ENCODE data around the gene SCN2B. TPM values are rescaled to one million over a fixed set of nuclear protein-coding genes. Genes with fewer than 3 reads are reported as not detected.

Gene SCN2B
- total RNA-seq, 4 donors from 2014 or later = 0.37 to 9.3 TPM; not detected in 2

GRCh38 chr11:118163494-118163893 is 12.9 kb downstream of the SCN2B start:
- DNase-seq = no peak
- intact Hi-C loops (cut with DNase I; ENCODE audit: low total_unique reads) = no loop called here
- no peaks in the 10 kb centered on the region for H3K27me3 ChIP-seq
- no peaks in the 10 kb centered on the region for H3K4me1 ChIP-seq
- H3K27ac ChIP-seq = no peak overlapping the region
- no peak overlapping the region for H3K4me3 ChIP-seq
- no peaks in the 10 kb centered on the region for H3K9me3 ChIP-seq
- H3K36me3 ChIP-seq = no peaks in the 10 kb centered on the region
- no peak for TF ChIP-seq POLR2A (IDR thresholded peaks at IDR 0.05)
- TF ChIP-seq, protein P1, sequence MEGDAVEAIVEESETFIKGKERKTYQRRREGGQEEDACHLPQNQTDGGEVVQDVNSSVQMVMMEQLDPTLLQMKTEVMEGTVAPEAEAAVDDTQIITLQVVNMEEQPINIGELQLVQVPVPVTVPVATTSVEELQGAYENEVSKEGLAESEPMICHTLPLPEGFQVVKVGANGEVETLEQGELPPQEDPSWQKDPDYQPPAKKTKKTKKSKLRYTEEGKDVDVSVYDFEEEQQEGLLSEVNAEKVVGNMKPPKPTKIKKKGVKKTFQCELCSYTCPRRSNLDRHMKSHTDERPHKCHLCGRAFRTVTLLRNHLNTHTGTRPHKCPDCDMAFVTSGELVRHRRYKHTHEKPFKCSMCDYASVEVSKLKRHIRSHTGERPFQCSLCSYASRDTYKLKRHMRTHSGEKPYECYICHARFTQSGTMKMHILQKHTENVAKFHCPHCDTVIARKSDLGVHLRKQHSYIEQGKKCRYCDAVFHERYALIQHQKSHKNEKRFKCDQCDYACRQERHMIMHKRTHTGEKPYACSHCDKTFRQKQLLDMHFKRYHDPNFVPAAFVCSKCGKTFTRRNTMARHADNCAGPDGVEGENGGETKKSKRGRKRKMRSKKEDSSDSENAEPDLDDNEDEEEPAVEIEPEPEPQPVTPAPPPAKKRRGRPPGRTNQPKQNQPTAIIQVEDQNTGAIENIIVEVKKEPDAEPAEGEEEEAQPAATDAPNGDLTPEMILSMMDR (IDR thresholded peaks at IDR 0.05) = no peak

DNA sequence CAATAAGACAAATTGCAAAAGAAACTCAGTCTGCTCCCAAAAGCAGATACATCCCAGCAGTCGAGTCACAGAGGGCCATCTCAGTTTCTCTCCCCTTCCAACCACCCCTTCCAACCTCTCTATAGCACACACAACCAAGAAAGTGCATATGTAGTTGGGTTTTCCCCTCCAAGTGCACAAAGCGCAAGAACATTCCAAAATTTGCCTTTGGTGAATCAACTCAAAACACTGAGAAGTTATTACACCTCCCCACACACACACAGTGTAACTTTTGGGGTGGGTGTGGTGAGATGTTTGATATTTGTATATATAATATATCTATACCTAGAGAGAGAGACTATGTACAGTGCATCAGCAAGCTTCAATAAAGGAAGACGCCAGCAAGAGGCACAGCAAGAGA is 13.6 kb downstream of the SCN2B start:
- Histone ChIP-seq H3K27me3 (no peaks in the 10 kb centered on the region), H3K9me3 (no peaks in the 10 kb centered on the region), H3K36me3 (no peaks in the 10 kb centered on the region), H3K4me3 (no peak overlapping the region), H3K27ac (no peak overlapping the region), H3K4me1 (no peaks in the 10 kb centered on the region)
- TF ChIP-seq, protein P1 (IDR thresholded peaks at IDR 0.05) = no peak
- TF ChIP-seq POLR2A (IDR thresholded peaks at IDR 0.05) = no peak
- no peak for DNase-seq
- intact Hi-C loops (cut with DNase I; ENCODE audit: low total_unique reads) = no loop called here

DNA sequence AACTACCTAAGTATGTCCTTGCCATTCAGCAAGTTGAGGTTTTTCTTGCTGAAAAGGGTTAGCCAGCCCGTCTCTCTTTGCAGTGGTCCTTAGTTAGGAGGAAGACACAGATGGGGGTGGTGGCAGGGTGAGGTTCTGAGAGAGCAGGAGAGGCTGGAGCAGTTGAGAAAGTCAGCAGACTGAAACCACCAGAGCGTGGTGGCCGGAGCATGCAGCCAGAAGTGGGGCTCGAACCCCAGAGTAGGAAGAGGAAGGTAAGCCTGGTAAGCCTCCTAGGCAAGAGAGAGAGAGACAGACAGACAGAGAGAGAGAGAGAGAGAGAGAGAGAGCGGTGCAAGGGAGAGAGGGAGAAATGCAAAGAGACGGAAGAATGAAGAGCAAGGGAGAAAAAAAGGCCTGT is 14.7 kb downstream of the SCN2B start:
- H3K4me3 ChIP-seq = no peak overlapping the region
- TF ChIP-seq, protein P1 (IDR thresholded peaks at IDR 0.05) = no peak
- TF ChIP-seq POLR2A (IDR thresholded peaks at IDR 0.05) = no peak
- no peaks in the 10 kb centered on the region for H3K9me3 ChIP-seq
- no peaks in the 10 kb centered on the region for H3K27me3 ChIP-seq
- intact Hi-C loops (cut with DNase I; ENCODE audit: low total_unique reads) = no loop called here
- no peak for DNase-seq
- no peaks in the 10 kb centered on the region for H3K4me1 ChIP-seq
- H3K36me3 ChIP-seq = no peaks in the 10 kb centered on the region
- no peak overlapping the region for H3K27ac ChIP-seq

DNA sequence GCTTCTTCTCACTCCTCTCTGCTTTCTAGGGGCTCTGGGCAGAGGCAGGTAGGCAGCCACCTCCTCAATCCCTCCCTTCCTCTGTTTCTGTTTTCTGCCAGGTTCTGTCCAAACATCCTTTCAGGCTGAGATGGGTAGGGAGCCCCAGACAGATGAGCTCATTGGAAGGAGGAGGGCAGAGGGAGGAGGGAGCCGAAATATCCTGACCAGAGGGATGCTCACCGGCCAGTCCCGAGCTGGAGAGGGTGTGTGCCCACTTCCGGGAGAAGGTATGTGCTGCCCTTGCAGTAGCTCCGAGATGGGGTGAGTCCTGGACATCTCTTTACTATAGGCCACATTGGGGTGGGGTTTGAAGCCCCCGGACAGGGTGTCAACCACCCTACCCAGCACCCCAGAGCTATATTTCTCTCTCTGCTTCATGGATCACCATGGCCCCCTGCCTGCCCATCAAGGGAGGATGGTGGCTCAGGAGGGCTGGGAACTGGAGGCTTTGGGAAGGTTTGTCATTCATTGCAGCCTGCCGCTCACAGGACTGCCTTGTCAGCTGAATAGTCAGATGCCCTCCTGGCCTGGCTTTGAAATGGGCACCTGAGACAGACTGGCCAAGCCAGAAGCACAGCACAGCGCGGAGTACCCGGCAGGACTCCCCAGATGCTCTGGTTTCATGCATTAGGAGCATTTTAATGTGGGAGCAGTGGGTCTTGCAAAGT is 19.1 kb downstream of the SCN2B start:
- no peaks in the 10 kb centered on the region for H3K36me3 ChIP-seq

DNA sequence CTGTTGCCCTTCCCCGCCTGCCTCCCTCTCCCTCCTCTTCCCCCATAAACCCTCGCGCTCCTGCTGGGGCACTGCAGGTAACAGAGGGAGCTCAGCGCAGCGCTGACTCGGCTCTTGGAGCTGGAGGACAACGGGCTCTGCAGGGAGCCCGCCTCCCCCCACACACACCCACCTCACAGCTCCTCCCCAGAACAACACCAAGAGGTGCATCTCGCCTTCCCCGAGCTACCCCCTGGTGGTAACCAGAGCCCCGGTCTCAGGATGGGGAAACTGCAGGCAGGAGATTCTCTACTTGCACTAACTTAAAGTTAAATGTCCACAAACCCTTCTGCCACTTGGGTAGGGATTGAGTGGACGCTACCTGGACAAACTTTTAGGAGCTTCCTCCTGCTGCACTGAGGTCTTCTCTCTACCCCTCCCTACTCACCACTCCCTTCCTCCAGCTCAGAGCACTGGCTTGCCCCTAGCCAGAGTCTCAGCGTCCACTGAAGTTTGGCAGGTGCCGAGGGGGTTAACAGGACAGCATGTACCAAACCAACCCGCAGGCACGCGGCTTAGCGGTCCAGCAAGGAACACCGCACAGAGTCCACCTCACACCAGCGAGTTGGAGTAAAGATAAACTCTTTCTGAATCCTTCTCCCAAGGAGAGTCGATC is 19.8 kb downstream of the SCN2B start:
- TF ChIP-seq, protein P1 (IDR thresholded peaks at IDR 0.05) = no peak
- no peak for TF ChIP-seq POLR2A (IDR thresholded peaks at IDR 0.05)
- no peak overlapping the region for H3K4me3 ChIP-seq
- no peak for DNase-seq
- intact Hi-C loops (cut with DNase I; ENCODE audit: low total_unique reads) = no loop called here
- no peaks in the 10 kb centered on the region for H3K36me3 ChIP-seq
- no peaks in the 10 kb centered on the region for H3K27me3 ChIP-seq
- peaks cover 0 to 9% of the 10 kb centered on the region in 2 donors for H3K4me1 ChIP-seq
- H3K27ac ChIP-seq = no peak overlapping the region
- no peaks in the 10 kb centered on the region for H3K9me3 ChIP-seq

More for the DNA sequence above, 19.1 kb downstream of the SCN2B start:
- no peak for DNase-seq
- intact Hi-C loops (cut with DNase I; ENCODE audit: low total_unique reads) = no loop called here
- H3K27ac ChIP-seq = no peak overlapping the region
- no peaks in the 10 kb centered on the region for H3K27me3 ChIP-seq
- TF ChIP-seq, protein P1 (IDR thresholded peaks at IDR 0.05) = no peak
- no peak for TF ChIP-seq POLR2A (IDR thresholded peaks at IDR 0.05)
- no peak overlapping the region for H3K4me3 ChIP-seq
- H3K4me1 ChIP-seq = peaks cover 0 to 4% of the 10 kb centered on the region in 2 donors
- no peaks in the 10 kb centered on the region for H3K9me3 ChIP-seq

All from uterus (tissue), 4 donors.